ENCODE measurements around the gene SNX9. TPM values are rescaled to one million over a fixed set of nuclear protein-coding genes. Genes with fewer than 3 reads are reported as not detected.

SNX9 gene
- total and polyA plus RNA-seq, 12 donors = 18.8 to 39.7 (median 31.2) TPM

DNA sequence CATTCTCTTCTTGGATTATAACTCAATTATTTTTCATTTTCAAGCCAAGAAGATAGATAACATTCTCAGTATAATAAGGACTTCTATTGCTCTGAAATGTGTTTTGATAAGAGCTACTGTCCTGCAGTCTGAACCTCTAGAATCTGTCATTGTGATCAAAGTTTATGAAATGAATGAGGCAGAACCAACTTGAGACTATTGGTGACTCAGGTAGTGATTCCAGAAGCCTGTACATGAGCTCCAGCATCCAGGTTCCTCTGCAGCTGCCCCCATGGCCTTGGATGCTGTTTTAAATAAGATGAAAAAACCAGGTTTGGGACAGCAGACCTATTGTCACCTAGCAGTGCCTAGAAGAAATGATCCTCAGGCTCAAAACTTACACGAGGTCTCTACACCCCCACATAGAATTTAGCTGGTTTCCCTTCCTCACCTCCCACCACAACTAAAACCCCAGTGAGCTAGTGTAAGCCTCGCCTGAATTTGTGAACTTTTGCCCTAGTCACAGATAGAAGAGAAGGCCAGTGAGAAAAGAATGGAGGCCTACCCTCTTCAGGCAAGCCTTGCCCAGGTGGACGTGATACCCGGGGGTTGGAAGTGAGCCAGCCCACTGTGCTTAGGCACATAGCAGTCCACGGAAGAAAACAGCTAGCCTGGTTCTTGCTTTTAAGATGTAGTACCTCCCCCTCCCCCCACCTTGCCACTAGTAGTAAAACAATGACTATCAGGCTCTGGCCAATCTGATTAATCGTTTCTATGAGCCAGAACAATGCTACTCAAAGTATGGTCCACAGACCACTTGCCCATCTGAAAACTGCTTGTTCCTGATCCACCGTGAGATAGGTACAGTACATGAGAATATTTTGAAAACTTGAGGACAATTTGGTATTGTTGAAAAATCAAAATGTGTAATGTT, 85.6 kb downstream of the SNX9 start:
- Histone ChIP-seq H3K36me3 (peaks cover 0 to 95% (median 22%) of the 10 kb centered on the region in 9 donors), H3K27me3 (no peaks in the 10 kb centered on the region), H3K4me1 (peaks cover 0 to 56% (median 31%) of the 10 kb centered on the region in 9 donors), H3K9me3 (peaks cover 0 to 5% (median 0%) of the 10 kb centered on the region in 11 donors), H3K4me3 (no peak overlapping the region), H3K27ac (peak overlapping the region in 2 of 10 donors; percentile 30 to 60)
- WGBS, 2 donors = 73 to 74% methylated on average over 7 of the region's 7 CpGs
- ATAC-seq (peak in 1 of 8 donors; percentile 66), DNase-seq (no peak)
- TF ChIP-seq, protein P1, sequence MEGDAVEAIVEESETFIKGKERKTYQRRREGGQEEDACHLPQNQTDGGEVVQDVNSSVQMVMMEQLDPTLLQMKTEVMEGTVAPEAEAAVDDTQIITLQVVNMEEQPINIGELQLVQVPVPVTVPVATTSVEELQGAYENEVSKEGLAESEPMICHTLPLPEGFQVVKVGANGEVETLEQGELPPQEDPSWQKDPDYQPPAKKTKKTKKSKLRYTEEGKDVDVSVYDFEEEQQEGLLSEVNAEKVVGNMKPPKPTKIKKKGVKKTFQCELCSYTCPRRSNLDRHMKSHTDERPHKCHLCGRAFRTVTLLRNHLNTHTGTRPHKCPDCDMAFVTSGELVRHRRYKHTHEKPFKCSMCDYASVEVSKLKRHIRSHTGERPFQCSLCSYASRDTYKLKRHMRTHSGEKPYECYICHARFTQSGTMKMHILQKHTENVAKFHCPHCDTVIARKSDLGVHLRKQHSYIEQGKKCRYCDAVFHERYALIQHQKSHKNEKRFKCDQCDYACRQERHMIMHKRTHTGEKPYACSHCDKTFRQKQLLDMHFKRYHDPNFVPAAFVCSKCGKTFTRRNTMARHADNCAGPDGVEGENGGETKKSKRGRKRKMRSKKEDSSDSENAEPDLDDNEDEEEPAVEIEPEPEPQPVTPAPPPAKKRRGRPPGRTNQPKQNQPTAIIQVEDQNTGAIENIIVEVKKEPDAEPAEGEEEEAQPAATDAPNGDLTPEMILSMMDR (IDR thresholded peaks at IDR 0.05) = no peak
- intact Hi-C loops (cut with DNase I) = no loop called here

DNA sequence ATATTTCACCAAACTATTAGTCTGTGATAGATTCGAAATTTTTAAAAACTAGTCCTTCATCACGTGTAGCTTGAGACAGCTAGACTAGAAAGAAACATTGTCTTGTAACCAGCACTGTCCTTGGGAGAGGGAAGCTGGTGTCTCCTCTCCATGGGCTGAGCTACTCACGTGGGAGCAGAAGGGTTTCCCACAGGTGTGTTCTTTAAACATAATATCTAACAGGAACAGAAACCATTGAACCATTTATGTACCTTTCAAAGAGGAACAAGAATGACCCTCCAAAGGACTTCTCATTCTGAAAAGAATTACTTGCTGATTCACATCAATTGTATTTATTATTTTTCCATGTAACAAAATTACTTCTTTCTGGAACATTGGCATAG, 86.2 kb downstream of the SNX9 start:
- no peak for ATAC-seq
- peaks cover 0 to 95% (median 18%) of the 10 kb centered on the region in 9 donors for H3K36me3 ChIP-seq
- intact Hi-C loops (cut with DNase I) = no loop called here
- H3K4me3 ChIP-seq = no peak overlapping the region
- no peak overlapping the region for H3K27ac ChIP-seq
- peaks cover 0 to 56% (median 31%) of the 10 kb centered on the region in 9 donors for H3K4me1 ChIP-seq
- TF ChIP-seq, protein P1 (IDR thresholded peaks at IDR 0.05) = no peak
- H3K27me3 ChIP-seq = no peaks in the 10 kb centered on the region
- peaks cover 0 to 5% (median 0%) of the 10 kb centered on the region in 11 donors for H3K9me3 ChIP-seq
- WGBS, 2 donors = 95 to 96% methylated on average over 3 of the region's 3 CpGs
- DNase-seq = no peak

DNA sequence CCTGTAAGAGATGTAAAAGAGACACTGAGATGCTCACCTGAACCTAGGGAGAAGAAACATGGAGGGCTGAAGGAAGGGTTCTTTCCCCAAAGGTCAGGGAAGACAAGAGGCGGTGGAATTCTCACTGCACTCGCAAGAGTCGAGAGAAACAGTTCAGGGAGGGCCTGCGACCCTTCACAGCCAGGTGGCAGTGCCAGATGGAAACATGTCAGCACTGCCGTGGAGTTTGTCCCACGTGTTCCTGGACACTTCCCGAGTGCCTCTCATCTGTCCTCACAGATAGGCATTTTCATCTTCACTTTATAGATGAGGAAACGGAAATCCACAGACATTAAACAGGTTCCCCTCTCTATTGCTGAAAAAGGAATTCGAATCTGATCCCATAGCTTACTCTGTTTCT, 88.2 kb downstream of the SNX9 start:
- 52 to 60% methylated on average over 9 of the region's 9 CpGs for WGBS, 2 donors
- Histone ChIP-seq H3K27me3 (no peaks in the 10 kb centered on the region), H3K36me3 (peaks cover 0 to 98% (median 18%) of the 10 kb centered on the region in 9 donors), H3K9me3 (peaks cover 0 to 5% (median 0%) of the 10 kb centered on the region in 11 donors), H3K4me1 (peaks cover 0 to 47% (median 29%) of the 10 kb centered on the region in 9 donors), H3K4me3 (no peak overlapping the region), H3K27ac (no peak overlapping the region)
- TF ChIP-seq, protein P1 (IDR thresholded peaks at IDR 0.05) = peak in 3 of 9 donors; percentile 13 to 36 (median 27)
- ATAC-seq (no peak), DNase-seq (no peak)
- intact Hi-C loops (cut with DNase I) = no loop called here

DNA sequence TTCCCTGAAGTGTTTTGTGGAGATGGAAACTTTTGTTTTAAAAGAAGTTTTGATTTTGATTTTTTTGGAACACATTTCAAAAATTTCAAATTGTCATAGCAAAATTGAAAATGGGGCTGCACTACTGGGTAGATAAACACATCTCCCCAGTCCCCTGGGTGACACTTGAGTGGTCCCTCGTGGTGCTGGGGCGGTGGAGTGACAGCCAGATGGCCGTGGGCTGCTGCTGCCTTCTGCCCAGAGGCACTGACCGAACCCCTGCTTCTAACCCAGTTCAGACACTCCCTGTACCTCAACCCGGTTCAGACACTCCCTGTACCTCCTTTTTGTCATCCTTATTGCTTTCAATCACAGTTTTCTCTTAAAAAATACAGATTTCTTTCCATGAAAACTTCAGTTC, 88.7 kb downstream of the SNX9 start:
- peaks cover 0 to 98% (median 18%) of the 10 kb centered on the region in 9 donors for H3K36me3 ChIP-seq
- H3K27ac ChIP-seq = no peak overlapping the region
- peaks cover 0 to 5% (median 0%) of the 10 kb centered on the region in 11 donors for H3K9me3 ChIP-seq
- 60 to 69% methylated on average over 5 of the region's 5 CpGs for WGBS, 2 donors
- H3K27me3 ChIP-seq = no peaks in the 10 kb centered on the region
- no peak overlapping the region for H3K4me3 ChIP-seq
- H3K4me1 ChIP-seq = peaks cover 0 to 42% (median 24%) of the 10 kb centered on the region in 9 donors
- intact Hi-C loops (cut with DNase I) = no loop called here
- DNase-seq (no peak), ATAC-seq (no peak)
- TF ChIP-seq, protein P1 (IDR thresholded peaks at IDR 0.05) = no peak

Measured in heart right ventricle (tissue), 16 donors.